WTC11 (cell line): ENCODE data around the gene ACAD9. TPM values are rescaled to one million over a fixed set of nuclear protein-coding genes. Genes with fewer than 3 reads are reported as not detected.

ENCODE experiments used
- ATAC-seq: fragments of 200-7000 bp; cut with Tn5 transposase; 2 replicates; pipeline ENCODE4 v1.10.0; 2021; ENCODE audit warnings: mild to moderate bottlenecking, moderate library complexity
- CTCF ChIA-PET: fragments of 300-600 bp; sonication (Branson Sonifier 250); formaldehyde crosslinking; loops from one replicate; lab custom pipeline; 2021; ENCODE audit warnings: antibody characterized with exemption; lab: Charles Lee
- POLR2A ChIA-PET: fragments of 350-600 bp; sonication (Branson Sonifier 250); formaldehyde crosslinking; loops from one replicate; lab custom pipeline; 2021; ENCODE audit warnings: antibody characterized with exemption; lab: Charles Lee
- DNase-seq: peaks from one replicate; pipeline ENCODE4 v3.0.0; 2021; ENCODE audit warnings: low spot score
- H3K27ac Mint-ChIP-seq: 2 replicates; pipeline ENCODE4 v1.8.0; 2021; ENCODE audit warnings: mixed read lengths
- H3K27me3 Mint-ChIP-seq: 2 replicates; pipeline ENCODE4 v1.8.0; 2021; ENCODE audit warnings: low read depth, mild to moderate bottlenecking, moderate library complexity, mixed read lengths
- H3K36me3 Mint-ChIP-seq: 2 replicates; pipeline ENCODE4 v1.8.0; 2021; ENCODE audit warnings: mixed read lengths
- H3K4me1 Mint-ChIP-seq: 2 replicates; pipeline ENCODE4 v1.8.0; 2022; ENCODE audit warnings: mixed read lengths
- H3K4me3 Mint-ChIP-seq: 2 replicates; pipeline ENCODE4 v1.8.0; 2021; ENCODE audit warnings: mild to moderate bottlenecking, moderate library complexity, mixed read lengths
- H3K9me3 Mint-ChIP-seq: 2 replicates; pipeline ENCODE4 v1.8.0; 2021; ENCODE audit warnings: mixed read lengths
- CBFB ChIP-seq: sonication (generic); formaldehyde crosslinking; IDR thresholded peaks from 2 replicates; pipeline ENCODE4 v1.8.1; 2022; ENCODE audit warnings: mild to moderate bottlenecking, low read depth, missing genetic modification reagents
- IRF2 ChIP-seq: sonication (generic); formaldehyde crosslinking; IDR thresholded peaks from 2 replicates; pipeline ENCODE4 v1.8.0; 2022; ENCODE audit warnings: low read depth, missing genetic modification reagents, borderline replicate concordance
- JAZF1 ChIP-seq: fragments of 250-450 bp; sonication (Bioruptor Pico); IDR thresholded peaks from 2 replicates; pipeline ENCODE4 v1.9.0; 2021; ENCODE audit warnings: moderate library complexity, mild to moderate bottlenecking, inconsistent platforms
- MXD4 ChIP-seq: fragments of 250-450 bp; sonication (Bioruptor Pico); IDR thresholded peaks from 2 replicates; pipeline ENCODE4 v1.8.0; 2021; ENCODE audit warnings: mild to moderate bottlenecking, moderate library complexity, borderline replicate concordance
- MYBL2 ChIP-seq: sonication (generic); formaldehyde crosslinking; IDR thresholded peaks from 2 replicates; pipeline ENCODE4 v1.8.1; 2023; ENCODE audit warnings: mild to moderate bottlenecking, moderate library complexity, missing genetic modification reagents
- NFATC4 ChIP-seq: fragments of 250-450 bp; sonication (Bioruptor Pico); IDR thresholded peaks from 2 replicates; pipeline ENCODE4 v1.9.0; 2021; ENCODE audit warnings: mild to moderate bottlenecking
- NFE2L1 ChIP-seq: sonication (generic); formaldehyde crosslinking; IDR thresholded peaks from 2 replicates; pipeline ENCODE4 v1.8.1; 2023; ENCODE audit warnings: missing genetic modification reagents
- PRRX2 ChIP-seq: fragments of 250-450 bp; sonication (Bioruptor Pico); IDR thresholded peaks from 2 replicates; pipeline ENCODE4 v1.8.0; 2021; ENCODE audit warnings: mild to moderate bottlenecking
- RORB ChIP-seq: fragments of 250-450 bp; sonication (Bioruptor Pico); IDR thresholded peaks from 2 replicates; pipeline ENCODE4 v1.9.0; 2021; ENCODE audit warnings: mild to moderate bottlenecking
- SMAD3 ChIP-seq: sonication (generic); formaldehyde crosslinking; IDR thresholded peaks from 2 replicates; pipeline ENCODE4 v1.8.0; 2022; ENCODE audit warnings: missing genetic modification reagents, mild to moderate bottlenecking, borderline replicate concordance
- TEAD4 ChIP-seq: sonication (generic); formaldehyde crosslinking; IDR thresholded peaks from 2 replicates; pipeline ENCODE4 v1.8.0; 2022; ENCODE audit warnings: mild to moderate bottlenecking, missing genetic modification reagents
- ZNF263 ChIP-seq: sonication (generic); formaldehyde crosslinking; IDR thresholded peaks from 2 replicates; pipeline ENCODE4 v1.8.1; 2022; ENCODE audit warnings: low read depth, mild to moderate bottlenecking, moderate library complexity, missing genetic modification reagents
- ZNF423 ChIP-seq: fragments of 250-450 bp; sonication (Bioruptor Pico); IDR thresholded peaks from 2 replicates; pipeline ENCODE4 v2.1.2; 2022; ENCODE audit warnings: mild to moderate bottlenecking, moderate library complexity
- total RNA-seq: library from RNA; stranded (reverse); gene quantifications from 3 replicates; pipeline ENCODE4 v1.2.3, GENCODE V29; 2021
- TF ChIP-seq, protein P1 (sequence below): sonication (generic); formaldehyde crosslinking; IDR thresholded peaks from 2 replicates; pipeline ENCODE4 v1.8.1; 2023; ENCODE audit warnings: mild to moderate bottlenecking, missing genetic modification reagents, borderline replicate concordance
- TF ChIP-seq, protein P2 (sequence below): fragments of 250-450 bp; sonication (Bioruptor Pico); conservative IDR thresholded peaks from 2 replicates; pipeline ENCODE4 v1.9.0; 2021; ENCODE audit warnings: mild to moderate bottlenecking
- TF ChIP-seq, protein P3 (sequence below): sonication (generic); formaldehyde crosslinking; IDR thresholded peaks from 2 replicates; pipeline ENCODE4 v1.8.1; 2023; ENCODE audit warnings: mild to moderate bottlenecking, missing genetic modification reagents, moderate library complexity
- TF ChIP-seq, protein P4 (sequence below): sonication (generic); formaldehyde crosslinking; IDR thresholded peaks from 2 replicates; pipeline ENCODE4 v1.8.0; 2023; ENCODE audit warnings: mild to moderate bottlenecking, missing genetic modification reagents
- TF ChIP-seq, protein P5 (sequence below): sonication (generic); formaldehyde crosslinking; IDR thresholded peaks from 2 replicates; pipeline ENCODE4 v1.8.1; 2023; ENCODE audit warnings: mild to moderate bottlenecking, missing genetic modification reagents, moderate library complexity
- TF ChIP-seq, protein P6 (sequence below): sonication (generic); formaldehyde crosslinking; IDR thresholded peaks from 2 replicates; pipeline ENCODE4 v1.8.1; 2022; ENCODE audit warnings: missing genetic modification reagents, borderline replicate concordance

The ACAD9 gene
- total RNA-seq, 1 experiment from 2014 or later: 31.2 TPM

DNA sequence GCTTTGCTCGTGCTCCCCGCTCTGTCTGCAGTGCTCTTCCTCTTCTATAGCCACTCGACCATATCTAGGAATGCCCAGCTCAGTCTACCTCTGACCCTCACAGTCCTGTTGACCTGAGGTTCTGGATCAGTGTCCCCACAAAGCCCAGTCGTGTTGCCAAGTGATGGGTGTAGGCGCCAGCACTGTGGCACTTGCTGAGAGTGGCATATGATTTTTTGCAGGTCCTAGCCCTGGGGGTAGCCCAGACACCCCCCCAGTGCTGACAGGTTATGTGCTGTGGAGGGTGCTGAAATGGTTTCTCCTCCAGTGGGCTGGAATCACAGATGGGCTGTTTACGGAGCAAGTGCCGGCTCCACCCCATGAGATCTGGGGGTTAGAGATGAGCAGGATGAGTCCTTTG, 32.5 kb downstream of the ACAD9 start:
- DNase-seq (no peak), ATAC-seq (no peak)
- ChIA-PET POLR2A (no interaction called here), CTCF (no interaction called here)
- no peak overlapping the region for H3K4me3 Mint-ChIP-seq
- no peaks in the 10 kb centered on the region for H3K4me1 Mint-ChIP-seq
- H3K27ac Mint-ChIP-seq: no peak overlapping the region
- no peaks in the 10 kb centered on the region for H3K9me3 Mint-ChIP-seq
- TF ChIP-seq MXD4 (CRISPR knock-in tag) (no peak), NFATC4 (no peak), ZNF263 (CRISPR knock-in tag) (no peak), MYBL2 (CRISPR knock-in tag) (no peak), RORB (CRISPR knock-in tag) (no peak), TEAD4 (CRISPR knock-in tag) (no peak), NFE2L1 (CRISPR knock-in tag) (no peak)
- TF ChIP-seq, protein P1, sequence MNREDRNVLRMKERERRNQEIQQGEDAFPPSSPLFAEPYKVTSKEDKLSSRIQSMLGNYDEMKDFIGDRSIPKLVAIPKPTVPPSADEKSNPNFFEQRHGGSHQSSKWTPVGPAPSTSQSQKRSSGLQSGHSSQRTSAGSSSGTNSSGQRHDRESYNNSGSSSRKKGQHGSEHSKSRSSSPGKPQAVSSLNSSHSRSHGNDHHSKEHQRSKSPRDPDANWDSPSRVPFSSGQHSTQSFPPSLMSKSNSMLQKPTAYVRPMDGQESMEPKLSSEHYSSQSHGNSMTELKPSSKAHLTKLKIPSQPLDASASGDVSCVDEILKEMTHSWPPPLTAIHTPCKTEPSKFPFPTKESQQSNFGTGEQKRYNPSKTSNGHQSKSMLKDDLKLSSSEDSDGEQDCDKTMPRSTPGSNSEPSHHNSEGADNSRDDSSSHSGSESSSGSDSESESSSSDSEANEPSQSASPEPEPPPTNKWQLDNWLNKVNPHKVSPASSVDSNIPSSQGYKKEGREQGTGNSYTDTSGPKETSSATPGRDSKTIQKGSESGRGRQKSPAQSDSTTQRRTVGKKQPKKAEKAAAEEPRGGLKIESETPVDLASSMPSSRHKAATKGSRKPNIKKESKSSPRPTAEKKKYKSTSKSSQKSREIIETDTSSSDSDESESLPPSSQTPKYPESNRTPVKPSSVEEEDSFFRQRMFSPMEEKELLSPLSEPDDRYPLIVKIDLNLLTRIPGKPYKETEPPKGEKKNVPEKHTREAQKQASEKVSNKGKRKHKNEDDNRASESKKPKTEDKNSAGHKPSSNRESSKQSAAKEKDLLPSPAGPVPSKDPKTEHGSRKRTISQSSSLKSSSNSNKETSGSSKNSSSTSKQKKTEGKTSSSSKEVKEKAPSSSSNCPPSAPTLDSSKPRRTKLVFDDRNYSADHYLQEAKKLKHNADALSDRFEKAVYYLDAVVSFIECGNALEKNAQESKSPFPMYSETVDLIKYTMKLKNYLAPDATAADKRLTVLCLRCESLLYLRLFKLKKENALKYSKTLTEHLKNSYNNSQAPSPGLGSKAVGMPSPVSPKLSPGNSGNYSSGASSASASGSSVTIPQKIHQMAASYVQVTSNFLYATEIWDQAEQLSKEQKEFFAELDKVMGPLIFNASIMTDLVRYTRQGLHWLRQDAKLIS: no peak
- TF ChIP-seq, protein P2, sequence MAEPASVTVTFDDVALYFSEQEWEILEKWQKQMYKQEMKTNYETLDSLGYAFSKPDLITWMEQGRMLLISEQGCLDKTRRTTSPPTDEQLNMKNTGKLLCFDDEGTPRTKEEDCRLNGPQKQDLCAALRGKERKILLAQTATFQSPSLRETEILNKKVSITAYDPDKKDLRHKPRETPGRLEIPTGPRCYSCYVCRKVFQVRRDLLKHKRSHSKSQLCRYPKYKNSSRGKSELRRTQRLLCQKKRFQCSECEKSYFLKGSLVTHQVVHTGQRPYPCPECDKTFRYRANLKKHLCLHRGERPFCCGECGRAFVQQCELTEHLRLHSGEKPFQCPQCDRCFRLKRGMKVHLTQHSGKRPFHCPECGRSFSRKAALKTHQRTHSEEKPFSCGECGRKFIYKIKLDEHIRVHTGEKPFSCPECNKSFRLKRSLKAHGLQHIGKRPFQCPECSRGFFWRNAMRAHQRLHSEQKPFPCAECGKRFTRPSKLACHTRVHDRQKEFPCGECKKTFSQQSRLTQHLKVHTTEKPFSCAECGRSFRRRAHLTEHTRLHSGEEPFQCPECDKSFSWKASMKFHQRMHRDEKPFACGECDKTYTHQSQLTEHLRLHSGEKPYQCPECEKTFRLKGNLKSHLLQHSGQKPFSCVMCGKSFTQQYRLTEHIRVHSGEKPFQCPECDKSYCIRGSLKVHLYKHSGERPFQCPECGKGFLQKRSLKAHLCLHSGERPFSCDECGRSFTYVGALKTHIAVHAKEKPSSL (CRISPR knock-in tag): no peak
- H3K27me3 Mint-ChIP-seq: no peaks in the 10 kb centered on the region
- peaks cover 34% of the 10 kb centered on the region for H3K36me3 Mint-ChIP-seq

DNA sequence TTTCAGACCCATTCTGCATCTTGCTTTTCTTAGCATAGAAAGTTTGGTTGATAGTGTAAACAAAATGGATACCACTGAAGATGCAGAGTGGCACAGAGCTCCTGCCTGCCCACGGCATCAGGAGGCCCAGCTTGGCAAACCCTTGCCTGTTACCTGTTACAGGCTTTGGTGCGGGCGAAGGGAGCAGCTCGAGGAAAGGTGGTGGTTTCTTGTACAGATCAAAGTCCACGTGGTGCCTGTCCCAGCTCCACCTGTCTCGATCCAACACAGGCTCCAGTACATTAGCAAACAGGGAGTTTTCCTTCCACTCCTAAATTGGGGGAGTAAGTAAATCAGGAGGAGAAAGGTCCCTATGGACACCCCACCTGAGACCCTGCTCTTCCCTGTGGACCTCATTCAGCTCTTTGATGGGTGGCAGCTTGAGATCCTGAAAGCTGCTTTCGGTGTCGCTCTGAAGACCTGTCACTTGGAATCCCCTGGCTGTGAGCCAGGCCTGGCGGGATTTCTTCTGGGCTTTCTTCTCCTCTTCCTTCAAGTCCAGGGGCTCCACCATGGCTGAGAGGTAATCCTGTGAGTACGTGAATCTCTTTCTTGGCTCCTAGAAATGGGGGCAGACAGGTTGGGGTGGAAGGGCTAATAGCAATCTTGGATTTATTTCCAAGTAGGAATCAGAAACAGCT, 35.7 kb downstream of the ACAD9 start:
- CTCF ChIA-PET: no interaction called here
- no peak overlapping the region for H3K27ac Mint-ChIP-seq
- TF ChIP-seq PRRX2 (CRISPR knock-in tag) (no peak), SMAD3 (no peak), NFATC4 (no peak), IRF2 (CRISPR knock-in tag) (no peak), JAZF1 (CRISPR knock-in tag) (no peak), MYBL2 (CRISPR knock-in tag) (no peak), ZNF423 (CRISPR knock-in tag) (no peak), CBFB (CRISPR knock-in tag) (no peak)
- TF ChIP-seq, protein P3, sequence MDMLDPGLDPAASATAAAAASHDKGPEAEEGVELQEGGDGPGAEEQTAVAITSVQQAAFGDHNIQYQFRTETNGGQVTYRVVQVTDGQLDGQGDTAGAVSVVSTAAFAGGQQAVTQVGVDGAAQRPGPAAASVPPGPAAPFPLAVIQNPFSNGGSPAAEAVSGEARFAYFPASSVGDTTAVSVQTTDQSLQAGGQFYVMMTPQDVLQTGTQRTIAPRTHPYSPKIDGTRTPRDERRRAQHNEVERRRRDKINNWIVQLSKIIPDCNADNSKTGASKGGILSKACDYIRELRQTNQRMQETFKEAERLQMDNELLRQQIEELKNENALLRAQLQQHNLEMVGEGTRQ: no peak
- TF ChIP-seq, protein P4, sequence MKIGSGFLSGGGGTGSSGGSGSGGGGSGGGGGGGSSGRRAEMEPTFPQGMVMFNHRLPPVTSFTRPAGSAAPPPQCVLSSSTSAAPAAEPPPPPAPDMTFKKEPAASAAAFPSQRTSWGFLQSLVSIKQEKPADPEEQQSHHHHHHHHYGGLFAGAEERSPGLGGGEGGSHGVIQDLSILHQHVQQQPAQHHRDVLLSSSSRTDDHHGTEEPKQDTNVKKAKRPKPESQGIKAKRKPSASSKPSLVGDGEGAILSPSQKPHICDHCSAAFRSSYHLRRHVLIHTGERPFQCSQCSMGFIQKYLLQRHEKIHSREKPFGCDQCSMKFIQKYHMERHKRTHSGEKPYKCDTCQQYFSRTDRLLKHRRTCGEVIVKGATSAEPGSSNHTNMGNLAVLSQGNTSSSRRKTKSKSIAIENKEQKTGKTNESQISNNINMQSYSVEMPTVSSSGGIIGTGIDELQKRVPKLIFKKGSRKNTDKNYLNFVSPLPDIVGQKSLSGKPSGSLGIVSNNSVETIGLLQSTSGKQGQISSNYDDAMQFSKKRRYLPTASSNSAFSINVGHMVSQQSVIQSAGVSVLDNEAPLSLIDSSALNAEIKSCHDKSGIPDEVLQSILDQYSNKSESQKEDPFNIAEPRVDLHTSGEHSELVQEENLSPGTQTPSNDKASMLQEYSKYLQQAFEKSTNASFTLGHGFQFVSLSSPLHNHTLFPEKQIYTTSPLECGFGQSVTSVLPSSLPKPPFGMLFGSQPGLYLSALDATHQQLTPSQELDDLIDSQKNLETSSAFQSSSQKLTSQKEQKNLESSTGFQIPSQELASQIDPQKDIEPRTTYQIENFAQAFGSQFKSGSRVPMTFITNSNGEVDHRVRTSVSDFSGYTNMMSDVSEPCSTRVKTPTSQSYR (CRISPR knock-in tag): no peak
- TF ChIP-seq, protein P5, sequence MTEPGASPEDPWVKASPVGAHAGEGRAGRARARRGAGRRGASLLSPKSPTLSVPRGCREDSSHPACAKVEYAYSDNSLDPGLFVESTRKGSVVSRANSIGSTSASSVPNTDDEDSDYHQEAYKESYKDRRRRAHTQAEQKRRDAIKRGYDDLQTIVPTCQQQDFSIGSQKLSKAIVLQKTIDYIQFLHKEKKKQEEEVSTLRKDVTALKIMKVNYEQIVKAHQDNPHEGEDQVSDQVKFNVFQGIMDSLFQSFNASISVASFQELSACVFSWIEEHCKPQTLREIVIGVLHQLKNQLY: no peak
- TF ChIP-seq, protein P6, sequence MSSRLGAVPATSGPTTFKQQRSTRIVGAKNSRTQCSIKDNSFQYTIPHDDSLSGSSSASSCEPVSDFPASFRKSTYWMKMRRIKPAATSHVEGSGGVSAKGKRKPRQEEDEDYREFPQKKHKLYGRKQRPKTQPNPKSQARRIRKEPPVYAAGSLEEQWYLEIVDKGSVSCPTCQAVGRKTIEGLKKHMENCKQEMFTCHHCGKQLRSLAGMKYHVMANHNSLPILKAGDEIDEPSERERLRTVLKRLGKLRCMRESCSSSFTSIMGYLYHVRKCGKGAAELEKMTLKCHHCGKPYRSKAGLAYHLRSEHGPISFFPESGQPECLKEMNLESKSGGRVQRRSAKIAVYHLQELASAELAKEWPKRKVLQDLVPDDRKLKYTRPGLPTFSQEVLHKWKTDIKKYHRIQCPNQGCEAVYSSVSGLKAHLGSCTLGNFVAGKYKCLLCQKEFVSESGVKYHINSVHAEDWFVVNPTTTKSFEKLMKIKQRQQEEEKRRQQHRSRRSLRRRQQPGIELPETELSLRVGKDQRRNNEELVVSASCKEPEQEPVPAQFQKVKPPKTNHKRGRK (CRISPR knock-in tag): no peak

More for the DNA sequence above, 35.7 kb downstream of the ACAD9 start:
- ATAC-seq (no peak), DNase-seq (no peak)
- peaks cover 66% of the 10 kb centered on the region for H3K36me3 Mint-ChIP-seq
- H3K9me3 Mint-ChIP-seq: peaks cover 28% of the 10 kb centered on the region
- peaks cover 6% of the 10 kb centered on the region for H3K27me3 Mint-ChIP-seq
- no peaks in the 10 kb centered on the region for H3K4me1 Mint-ChIP-seq
- POLR2A ChIA-PET: no interaction called here
- H3K4me3 Mint-ChIP-seq: no peak overlapping the region
